Activated naive CD8-positive, alpha-beta T cell treated with anti-CD3 and anti-CD28 coated beads, Interleukin-2, amount 50 U/mL, for 24 hours (primary cell): Measurements from ENCODE around the gene AQP12A.

ENCODE experiments used
- ATAC-seq: fragments of 150-1000 bp; cut with Tn5 transposase; one replicate; pipeline ENCODE4 v1.10.0; 2021
- DNase-seq: peaks from one replicate; pipeline ENCODE4 v3.0.0; 2021
- H3K27ac Mint-ChIP-seq: one replicate; pipeline ENCODE4 v1.8.0; 2021; ENCODE audit warnings: mild to moderate bottlenecking, mixed read lengths
- H3K27me3 Mint-ChIP-seq: one replicate; pipeline ENCODE4 v1.8.0; 2021; ENCODE audit warnings: mixed read lengths
- H3K36me3 Mint-ChIP-seq: one replicate; pipeline ENCODE4 v1.8.0; 2021; ENCODE audit warnings: low read depth, mixed read lengths
- H3K4me1 Mint-ChIP-seq: one replicate; pipeline ENCODE4 v1.8.0; 2021; ENCODE audit warnings: mixed read lengths
- H3K4me3 Mint-ChIP-seq: one replicate; pipeline ENCODE4 v1.8.0; 2021; ENCODE audit warnings: mild to moderate bottlenecking, moderate library complexity, mixed read lengths
- H3K9me3 Mint-ChIP-seq: one replicate; pipeline ENCODE4 v1.8.0; 2021; ENCODE audit warnings: mixed read lengths

Gene AQP12A

GRCh38 chr2:240737512-240737911, 45.8 kb downstream of the AQP12A start:
- H3K27me3 Mint-ChIP-seq = no peaks in the 10 kb centered on the region
- H3K4me1 Mint-ChIP-seq = peaks cover 12% of the 10 kb centered on the region
- H3K9me3 Mint-ChIP-seq = no peaks in the 10 kb centered on the region
- H3K27ac Mint-ChIP-seq = no peak overlapping the region
- no peak for DNase-seq
- ATAC-seq = no peak
- no peak overlapping the region for H3K4me3 Mint-ChIP-seq
- H3K36me3 Mint-ChIP-seq = no peaks in the 10 kb centered on the region

- DNase-seq = no peak
- H3K27ac Mint-ChIP-seq = no peak overlapping the region
- no peaks in the 10 kb centered on the region for H3K9me3 Mint-ChIP-seq
- H3K4me1 Mint-ChIP-seq = peaks cover 12% of the 10 kb centered on the region
- no peaks in the 10 kb centered on the region for H3K27me3 Mint-ChIP-seq
- no peak overlapping the region for H3K4me3 Mint-ChIP-seq
- no peak for ATAC-seq
- no peaks in the 10 kb centered on the region for H3K36me3 Mint-ChIP-seq
Measured at GRCh38 chr2:240737958-240738357, 46.3 kb downstream of the AQP12A start.

GRCh38 chr2:240739797-240740196, 48.1 kb downstream of the AQP12A start:
- Mint-ChIP-seq H3K36me3 (no peaks in the 10 kb centered on the region), H3K27ac (peak overlapping the region; percentile 35), H3K4me3 (peak overlapping the region; percentile 59), H3K9me3 (no peaks in the 10 kb centered on the region), H3K27me3 (no peaks in the 10 kb centered on the region), H3K4me1 (peaks cover 12% of the 10 kb centered on the region)
- peak; percentile 41 for ATAC-seq
- DNase-seq = peak; percentile 23

- Mint-ChIP-seq H3K36me3 (no peaks in the 10 kb centered on the region), H3K27me3 (no peaks in the 10 kb centered on the region), H3K27ac (no peak overlapping the region), H3K9me3 (no peaks in the 10 kb centered on the region), H3K4me3 (no peak overlapping the region), H3K4me1 (peaks cover 12% of the 10 kb centered on the region)
- DNase-seq (no peak), ATAC-seq (no peak)
Measured at GRCh38 chr2:240741091-240741490, 49.4 kb downstream of the AQP12A start.

GRCh38 chr2:240742602-240743095, 51.0 kb downstream of the AQP12A start:
- Mint-ChIP-seq H3K4me3 (no peak overlapping the region), H3K27ac (no peak overlapping the region), H3K4me1 (peaks cover 12% of the 10 kb centered on the region), H3K27me3 (no peaks in the 10 kb centered on the region), H3K36me3 (no peaks in the 10 kb centered on the region), H3K9me3 (no peaks in the 10 kb centered on the region)
- no peak for ATAC-seq
- no peak for DNase-seq

GRCh38 chr2:240745456-240745855, 53.8 kb downstream of the AQP12A start:
- Mint-ChIP-seq H3K27ac (no peak overlapping the region), H3K27me3 (no peaks in the 10 kb centered on the region), H3K9me3 (no peaks in the 10 kb centered on the region), H3K36me3 (no peaks in the 10 kb centered on the region), H3K4me1 (no peaks in the 10 kb centered on the region), H3K4me3 (no peak overlapping the region)
- ATAC-seq (no peak), DNase-seq (no peak)

- Mint-ChIP-seq H3K4me1 (no peaks in the 10 kb centered on the region), H3K27ac (no peak overlapping the region), H3K9me3 (no peaks in the 10 kb centered on the region), H3K27me3 (no peaks in the 10 kb centered on the region), H3K4me3 (no peak overlapping the region), H3K36me3 (no peaks in the 10 kb centered on the region)
- DNase-seq = no peak
- no peak for ATAC-seq
Measured at GRCh38 chr2:240745962-240746361, 54.3 kb downstream of the AQP12A start.

GRCh38 chr2:240746671-240747070, 55.0 kb downstream of the AQP12A start:
- ATAC-seq = no peak
- H3K27me3 Mint-ChIP-seq = no peaks in the 10 kb centered on the region
- no peak overlapping the region for H3K27ac Mint-ChIP-seq

GRCh38 chr2:240747256-240747655, 55.6 kb downstream of the AQP12A start:
- H3K4me3 Mint-ChIP-seq = no peak overlapping the region
- no peak for ATAC-seq
- H3K27me3 Mint-ChIP-seq = no peaks in the 10 kb centered on the region
- no peak for DNase-seq
- no peak overlapping the region for H3K27ac Mint-ChIP-seq
- H3K9me3 Mint-ChIP-seq = no peaks in the 10 kb centered on the region
- no peaks in the 10 kb centered on the region for H3K36me3 Mint-ChIP-seq
- no peaks in the 10 kb centered on the region for H3K4me1 Mint-ChIP-seq

More at GRCh38 chr2:240746671-240747070, 55.0 kb downstream of the AQP12A start:
- Mint-ChIP-seq H3K9me3 (no peaks in the 10 kb centered on the region), H3K4me1 (no peaks in the 10 kb centered on the region), H3K36me3 (no peaks in the 10 kb centered on the region), H3K4me3 (no peak overlapping the region)
- no peak for DNase-seq
